Measurements from ENCODE around the gene SMIM36.

SMIM36 gene

GRCh38 chr17:55427587-55427882, 83.7 kb downstream of the SMIM36 start:
- no peak for TF ChIP-seq FOXP2 (optimal IDR thresholded peaks at IDR 0.05; ENCODE audit: borderline replicate concordance, extremely low read depth, extremely low read length, insufficient read depth)
- TF ChIP-seq SIN3A (IDR thresholded peaks at IDR 0.05; ENCODE audit: borderline replicate concordance, insufficient read depth, low read length), result no peak
- no peak for TF ChIP-seq REST (IDR thresholded peaks at IDR 0.05; ENCODE audit: insufficient read depth in 1 of 2, low read depth in 2 of 2, low read length in 2 of 2)
- TF ChIP-seq TAF1 (IDR thresholded peaks at IDR 0.05; ENCODE audit: borderline replicate concordance, insufficient read depth, low read length), result no peak
- no peak for TF ChIP-seq POLR2AphosphoS5 (IDR thresholded peaks at IDR 0.05; ENCODE audit: low read depth, low read length)

- no peak for TF ChIP-seq FOXP2 (optimal IDR thresholded peaks at IDR 0.05; ENCODE audit: borderline replicate concordance, extremely low read depth, extremely low read length, insufficient read depth)
- no peak for TF ChIP-seq SIN3A (IDR thresholded peaks at IDR 0.05; ENCODE audit: borderline replicate concordance, insufficient read depth, low read length)
- no peak for TF ChIP-seq REST (IDR thresholded peaks at IDR 0.05; ENCODE audit: insufficient read depth in 1 of 2, low read depth in 2 of 2, low read length in 2 of 2)
- no peak for TF ChIP-seq POLR2AphosphoS5 (IDR thresholded peaks at IDR 0.05; ENCODE audit: low read depth, low read length)
- no peak for TF ChIP-seq TAF1 (IDR thresholded peaks at IDR 0.05; ENCODE audit: borderline replicate concordance, insufficient read depth, low read length)
These were observed 84.2 kb downstream of the SMIM36 start for GRCh38 chr17:55426851-55427586.

- TF ChIP-seq REST (IDR thresholded peaks at IDR 0.05; ENCODE audit: insufficient read depth in 1 of 2, low read depth in 2 of 2, low read length in 2 of 2), result no peak
- TF ChIP-seq POLR2AphosphoS5 (IDR thresholded peaks at IDR 0.05; ENCODE audit: low read depth, low read length), result no peak
- no peak for TF ChIP-seq TAF1 (IDR thresholded peaks at IDR 0.05; ENCODE audit: borderline replicate concordance, insufficient read depth, low read length)
- no peak for TF ChIP-seq FOXP2 (optimal IDR thresholded peaks at IDR 0.05; ENCODE audit: borderline replicate concordance, extremely low read depth, extremely low read length, insufficient read depth)
- TF ChIP-seq SIN3A (IDR thresholded peaks at IDR 0.05; ENCODE audit: borderline replicate concordance, insufficient read depth, low read length), result no peak
These were observed 86.2 kb downstream of the SMIM36 start for GRCh38 chr17:55424893-55425540.

- TF ChIP-seq TAF1 (IDR thresholded peaks at IDR 0.05; ENCODE audit: borderline replicate concordance, insufficient read depth, low read length) (no peak), REST (IDR thresholded peaks at IDR 0.05; ENCODE audit: insufficient read depth in 1 of 2, low read depth in 2 of 2, low read length in 2 of 2) (no peak), FOXP2 (optimal IDR thresholded peaks at IDR 0.05; ENCODE audit: borderline replicate concordance, extremely low read depth, extremely low read length, insufficient read depth) (no peak), POLR2AphosphoS5 (IDR thresholded peaks at IDR 0.05; ENCODE audit: low read depth, low read length) (no peak), SIN3A (IDR thresholded peaks at IDR 0.05; ENCODE audit: borderline replicate concordance, insufficient read depth, low read length) (no peak)
These were observed 87.7 kb downstream of the SMIM36 start for GRCh38 chr17:55423535-55423934.
